ENCODE results near the gene LRFN2.

- TF ChIP-seq CTCF (conservative IDR thresholded peaks at IDR 0.05; ENCODE audit: low read length): no peak
- TF ChIP-seq EZH2phosphoT487 (IDR thresholded peaks at IDR 0.05; ENCODE audit: borderline replicate concordance): no peak
These were observed 43.4 kb downstream of the LRFN2 start for GRCh38 chr6:40543776-40544175.

Data from Loucy (cell line).